ENCODE measurements around the gene KCTD2. TPM values are rescaled to one million over a fixed set of nuclear protein-coding genes. Genes with fewer than 3 reads are reported as not detected.
"Not testable (repeated sequence)": the region's sequence is repeated elsewhere in the genome, so short reads cannot be mapped to it uniquely, and the experiment has no call there.

The KCTD2 gene
- total and polyA plus RNA-seq, 2 experiments from 2014 or later = 20.7 to 24.4 TPM

GRCh38 chr17:75003070-75003956 is 43.7 kb upstream of the KCTD2 start:
- H3K27me3 ChIP-seq = no peaks in the 10 kb centered on the region
- no peaks in the 10 kb centered on the region for H3K9me3 ChIP-seq (ENCODE audit: low read depth)
- H3K4me1 ChIP-seq (ENCODE audit: low read depth) = peaks cover 3% of the 10 kb centered on the region
- peaks cover 4% of the 10 kb centered on the region for H3K36me3 ChIP-seq
- no peak overlapping the region for H3K27ac ChIP-seq
- no peak for DNase-seq (ENCODE audit: low read depth in 1 of 2, low spot score in 1 of 2)
- TF ChIP-seq CTCF (IDR thresholded peaks at IDR 0.05; ENCODE audit: low read depth, low read length) = no peak
- no peak overlapping the region for H3K4me3 ChIP-seq

- H3K27me3 ChIP-seq = no peaks in the 10 kb centered on the region
- H3K36me3 ChIP-seq = peaks cover 4% of the 10 kb centered on the region
- DNase-seq (ENCODE audit: low read depth in 1 of 2, low spot score in 1 of 2) = no peak
- no peak for TF ChIP-seq CTCF (IDR thresholded peaks at IDR 0.05; ENCODE audit: low read depth, low read length)
- no peak overlapping the region for H3K27ac ChIP-seq
- H3K4me3 ChIP-seq = no peak overlapping the region
- H3K9me3 ChIP-seq (ENCODE audit: low read depth) = no peaks in the 10 kb centered on the region
- no peaks in the 10 kb centered on the region for H3K4me1 ChIP-seq (ENCODE audit: low read depth)
Observed at GRCh38 chr17:75003957-75004355, 43.1 kb upstream of the KCTD2 start.

- no peaks in the 10 kb centered on the region for H3K4me1 ChIP-seq (ENCODE audit: low read depth)
- H3K27ac ChIP-seq = no peak overlapping the region
- TF ChIP-seq CTCF (IDR thresholded peaks at IDR 0.05; ENCODE audit: low read depth, low read length) = no peak
- H3K27me3 ChIP-seq = no peaks in the 10 kb centered on the region
- H3K9me3 ChIP-seq (ENCODE audit: low read depth) = no peaks in the 10 kb centered on the region
- H3K36me3 ChIP-seq = peaks cover 4% of the 10 kb centered on the region
- DNase-seq (ENCODE audit: low read depth in 1 of 2, low spot score in 1 of 2) = no peak
- no peak overlapping the region for H3K4me3 ChIP-seq
Observed at GRCh38 chr17:75004371-75004770, 42.7 kb upstream of the KCTD2 start.

DNA sequence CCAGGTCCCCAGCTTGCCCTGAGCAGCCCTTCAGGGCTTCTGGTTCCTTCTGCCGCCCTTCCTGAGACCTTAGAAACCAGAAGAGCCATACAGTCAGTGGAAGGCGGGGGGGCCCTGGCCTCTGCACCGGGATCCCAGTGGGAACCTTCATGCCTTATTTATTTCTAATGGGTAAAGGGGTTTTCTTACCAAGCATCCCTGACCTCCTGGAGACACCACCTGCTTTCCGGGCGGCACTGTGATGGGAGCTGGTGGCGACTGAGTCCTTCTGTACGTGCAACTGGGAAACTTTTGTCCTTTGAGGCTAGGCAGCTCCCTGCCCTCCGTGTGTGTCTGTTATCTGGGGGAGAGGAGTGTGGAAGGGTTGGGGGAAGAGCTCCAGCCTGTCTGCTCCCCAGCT is 41.7 kb upstream of the KCTD2 start:
- peaks cover 4% of the 10 kb centered on the region for H3K36me3 ChIP-seq
- no peak for TF ChIP-seq CTCF (IDR thresholded peaks at IDR 0.05; ENCODE audit: low read depth, low read length)
- no peaks in the 10 kb centered on the region for H3K27me3 ChIP-seq
- no peak overlapping the region for H3K27ac ChIP-seq
- no peak for DNase-seq (ENCODE audit: low read depth in 1 of 2, low spot score in 1 of 2)
- no peak overlapping the region for H3K4me3 ChIP-seq
- no peaks in the 10 kb centered on the region for H3K4me1 ChIP-seq (ENCODE audit: low read depth)
- no peaks in the 10 kb centered on the region for H3K9me3 ChIP-seq (ENCODE audit: low read depth)

DNA sequence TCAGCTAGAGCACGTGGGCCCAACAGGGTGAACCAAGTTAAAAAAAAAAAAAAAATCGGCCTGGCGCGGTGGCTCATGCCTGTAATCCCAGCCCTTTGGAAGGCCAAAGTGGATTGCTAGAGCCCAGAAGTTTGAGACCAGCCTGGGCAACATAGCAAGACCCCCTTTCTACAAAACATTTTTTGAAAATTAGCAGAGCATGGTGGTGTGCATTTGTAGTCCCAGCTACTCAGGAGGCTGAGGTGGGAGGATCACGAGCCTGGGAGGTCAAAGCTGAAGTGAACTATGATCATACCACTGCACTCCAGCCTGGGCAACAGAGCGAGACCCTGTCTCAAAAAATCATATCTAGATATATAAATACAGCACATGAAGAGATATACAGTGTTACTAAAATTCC is 40.9 kb upstream of the KCTD2 start:
- not testable (repeated sequence) for H3K36me3 ChIP-seq; H3K4me3 ChIP-seq; H3K9me3 ChIP-seq (ENCODE audit: low read depth); DNase-seq (ENCODE audit: low read depth in 1 of 2, low spot score in 1 of 2); H3K4me1 ChIP-seq (ENCODE audit: low read depth); H3K27ac ChIP-seq; H3K27me3 ChIP-seq

DNA sequence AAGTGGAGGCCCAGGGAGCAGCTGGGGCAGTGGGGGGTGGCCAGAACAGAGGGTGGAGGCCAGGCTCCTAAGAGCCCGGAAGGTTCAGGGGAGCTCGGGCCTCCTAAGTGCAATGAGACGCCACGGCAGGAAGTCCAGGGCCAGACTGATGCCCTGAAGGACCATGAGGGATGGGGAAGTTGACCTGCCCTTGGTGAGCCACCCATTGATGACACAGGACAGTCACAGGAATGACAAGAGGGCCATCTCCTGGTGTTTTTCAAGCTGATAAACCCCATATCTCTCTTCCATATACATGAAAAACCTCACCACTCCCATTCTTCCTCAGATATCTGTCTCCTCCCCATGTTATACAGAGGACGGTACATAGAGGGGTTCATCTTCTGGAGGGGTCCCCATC is 40.4 kb upstream of the KCTD2 start:
- Histone ChIP-seq H3K9me3 (ENCODE audit: low read depth) (no peaks in the 10 kb centered on the region), H3K4me1 (ENCODE audit: low read depth) (peaks cover 3% of the 10 kb centered on the region), H3K4me3 (no peak overlapping the region), H3K36me3 (no peaks in the 10 kb centered on the region), H3K27ac (no peak overlapping the region), H3K27me3 (no peaks in the 10 kb centered on the region)
- no peak for DNase-seq (ENCODE audit: low read depth in 1 of 2, low spot score in 1 of 2)
- TF ChIP-seq CTCF (IDR thresholded peaks at IDR 0.05; ENCODE audit: low read depth, low read length) = no peak
